ENCODE measurements around the gene FTO. TPM values are rescaled to one million over a fixed set of nuclear protein-coding genes. Genes with fewer than 3 reads are reported as not detected.

The FTO gene
- total and polyA plus RNA-seq, 7 experiments from 2014 or later, result 47.2 to 104 (median 58.3) TPM

GRCh38 chr16:53849994-53850393, 146.0 kb downstream of the FTO start:
- peaks cover 0 to 10% (median 0%) of the 10 kb centered on the region in 3 experiments for H3K36me3 ChIP-seq (ENCODE audit: control insufficient read depth in 2 of 3, insufficient read depth in 3 of 3, low read length in 3 of 3)
- H3K27ac ChIP-seq (ENCODE audit: low read depth, low read length), result no peak overlapping the region
- DNase-seq (no peak), ATAC-seq (no peak)
- H3K4me1 Mint-ChIP-seq, result peaks cover 4 to 26% (median 15%) of the 10 kb centered on the region in 7 donors
- H3K4me1 ChIP-seq (ENCODE audit: control insufficient read depth in 2 of 2, insufficient read depth in 2 of 2, low read length in 2 of 2), result peaks cover 0 to 6% of the 10 kb centered on the region in 2 donors
- peaks cover 9 to 58% (median 38%) of the 10 kb centered on the region in 5 donors for H3K36me3 Mint-ChIP-seq
- no peaks in the 10 kb centered on the region for H3K27me3 Mint-ChIP-seq
- POLR2A ChIA-PET, result interaction anchor here (0.7 kb wide), 1 partner anchor 304 kb away, joined by 3 read pairs; no protein-coding TSS in a partner anchor
- no peak overlapping the region for H3K27ac Mint-ChIP-seq
- CTCF ChIA-PET, result no interaction called here
- intact Hi-C loops (cut with micrococcal nuclease), result no loop called here
- H3K9me3 ChIP-seq (ENCODE audit: control insufficient read depth in 2 of 3, low read length in 3 of 3), result no peaks in the 10 kb centered on the region
- H3K9me3 Mint-ChIP-seq, result peaks cover 0 to 16% (median 0%) of the 10 kb centered on the region in 11 donors
- no peak overlapping the region for H3K4me3 Mint-ChIP-seq
- no peak overlapping the region for H3K4me3 ChIP-seq (ENCODE audit: low read length)
- H3K27me3 ChIP-seq (ENCODE audit: control insufficient read depth in 2 of 2, insufficient read depth in 2 of 2, low read length in 2 of 2), result no peaks in the 10 kb centered on the region

GRCh38 chr16:53852678-53853077, 148.7 kb downstream of the FTO start:
- peaks cover 9 to 52% (median 26%) of the 10 kb centered on the region in 5 donors for H3K36me3 Mint-ChIP-seq
- no peaks in the 10 kb centered on the region for H3K27me3 Mint-ChIP-seq
- no peak for DNase-seq

GRCh38 chr16:53855056-53855455, 151.1 kb downstream of the FTO start:
- CTCF ChIA-PET, result no interaction called here
- Mint-ChIP-seq H3K9me3 (peaks cover 0 to 16% (median 0%) of the 10 kb centered on the region in 11 donors), H3K4me3 (no peak overlapping the region), H3K36me3 (peaks cover 9 to 61% (median 37%) of the 10 kb centered on the region in 5 donors), H3K27ac (no peak overlapping the region), H3K4me1 (peaks cover 0 to 7% (median 0%) of the 10 kb centered on the region in 7 donors), H3K27me3 (no peaks in the 10 kb centered on the region)
- intact Hi-C loops (cut with micrococcal nuclease), result no loop called here
- H3K4me1 ChIP-seq (ENCODE audit: control insufficient read depth in 2 of 2, insufficient read depth in 2 of 2, low read length in 2 of 2), result no peaks in the 10 kb centered on the region
- DNase-seq (no peak), ATAC-seq (no peak)
- H3K27me3 ChIP-seq (ENCODE audit: control insufficient read depth in 2 of 2, insufficient read depth in 2 of 2, low read length in 2 of 2), result no peaks in the 10 kb centered on the region
- no peak overlapping the region for H3K27ac ChIP-seq (ENCODE audit: low read depth, low read length)
- no peak overlapping the region for H3K4me3 ChIP-seq (ENCODE audit: low read length)
- POLR2A ChIA-PET, result no interaction called here
- H3K36me3 ChIP-seq (ENCODE audit: control insufficient read depth in 2 of 3, insufficient read depth in 3 of 3, low read length in 3 of 3), result no peaks in the 10 kb centered on the region
- H3K9me3 ChIP-seq (ENCODE audit: control insufficient read depth in 2 of 3, low read length in 3 of 3), result no peaks in the 10 kb centered on the region

More at GRCh38 chr16:53852678-53853077, 148.7 kb downstream of the FTO start:
- intact Hi-C loops (cut with micrococcal nuclease), result no loop called here
- ChIA-PET POLR2A (no interaction called here), CTCF (no interaction called here)
- H3K27ac ChIP-seq (ENCODE audit: low read depth, low read length), result no peak overlapping the region
- no peaks in the 10 kb centered on the region for H3K9me3 ChIP-seq (ENCODE audit: control insufficient read depth in 2 of 3, low read length in 3 of 3)
- H3K36me3 ChIP-seq (ENCODE audit: control insufficient read depth in 2 of 3, insufficient read depth in 3 of 3, low read length in 3 of 3), result no peaks in the 10 kb centered on the region
- peaks cover 0 to 16% (median 0%) of the 10 kb centered on the region in 11 donors for H3K9me3 Mint-ChIP-seq
- H3K27ac Mint-ChIP-seq, result no peak overlapping the region
- no peaks in the 10 kb centered on the region for H3K27me3 ChIP-seq (ENCODE audit: control insufficient read depth in 2 of 2, insufficient read depth in 2 of 2, low read length in 2 of 2)
- H3K4me3 Mint-ChIP-seq, result no peak overlapping the region
- H3K4me1 ChIP-seq (ENCODE audit: control insufficient read depth in 2 of 2, insufficient read depth in 2 of 2, low read length in 2 of 2), result peaks cover 0 to 6% of the 10 kb centered on the region in 2 donors
- H3K4me3 ChIP-seq (ENCODE audit: low read length), result no peak overlapping the region
- peaks cover 3 to 21% (median 14%) of the 10 kb centered on the region in 7 donors for H3K4me1 Mint-ChIP-seq
- no peak for ATAC-seq

GRCh38 chr16:53855511-53855910, 151.6 kb downstream of the FTO start:
- no peaks in the 10 kb centered on the region for H3K9me3 ChIP-seq (ENCODE audit: control insufficient read depth in 2 of 3, low read length in 3 of 3)
- no peaks in the 10 kb centered on the region for H3K27me3 ChIP-seq (ENCODE audit: control insufficient read depth in 2 of 2, insufficient read depth in 2 of 2, low read length in 2 of 2)
- Mint-ChIP-seq H3K4me1 (peaks cover 0 to 7% (median 0%) of the 10 kb centered on the region in 7 donors), H3K9me3 (peaks cover 0 to 16% (median 2%) of the 10 kb centered on the region in 11 donors), H3K36me3 (peaks cover 9 to 62% (median 41%) of the 10 kb centered on the region in 5 donors), H3K4me3 (no peak overlapping the region), H3K27ac (no peak overlapping the region), H3K27me3 (no peaks in the 10 kb centered on the region)
- H3K27ac ChIP-seq (ENCODE audit: low read depth, low read length), result no peak overlapping the region
- H3K4me1 ChIP-seq (ENCODE audit: control insufficient read depth in 2 of 2, insufficient read depth in 2 of 2, low read length in 2 of 2), result no peaks in the 10 kb centered on the region
- no peak overlapping the region for H3K4me3 ChIP-seq (ENCODE audit: low read length)
- ATAC-seq (no peak), DNase-seq (no peak)
- intact Hi-C loops (cut with micrococcal nuclease), result no loop called here
- CTCF ChIA-PET, result no interaction called here
- POLR2A ChIA-PET, result no interaction called here
- H3K36me3 ChIP-seq (ENCODE audit: control insufficient read depth in 2 of 3, insufficient read depth in 3 of 3, low read length in 3 of 3), result no peaks in the 10 kb centered on the region

GRCh38 chr16:53859995-53860540, 156.1 kb downstream of the FTO start:
- ATAC-seq, result no peak
- peaks cover 0 to 6% (median 0%) of the 10 kb centered on the region in 3 experiments for H3K36me3 ChIP-seq (ENCODE audit: control insufficient read depth in 2 of 3, insufficient read depth in 3 of 3, low read length in 3 of 3)
- H3K9me3 ChIP-seq (ENCODE audit: control insufficient read depth in 2 of 3, low read length in 3 of 3), result no peaks in the 10 kb centered on the region
- no peaks in the 10 kb centered on the region for H3K4me1 ChIP-seq (ENCODE audit: control insufficient read depth in 2 of 2, insufficient read depth in 2 of 2, low read length in 2 of 2)
- no peak for DNase-seq
- Mint-ChIP-seq H3K9me3 (peaks cover 0 to 2% (median 0%) of the 10 kb centered on the region in 11 donors), H3K4me1 (peaks cover 0 to 5% (median 0%) of the 10 kb centered on the region in 7 donors), H3K4me3 (no peak overlapping the region), H3K36me3 (peaks cover 0 to 63% (median 25%) of the 10 kb centered on the region in 5 donors), H3K27ac (no peak overlapping the region), H3K27me3 (no peaks in the 10 kb centered on the region)
- H3K27me3 ChIP-seq (ENCODE audit: control insufficient read depth in 2 of 2, insufficient read depth in 2 of 2, low read length in 2 of 2), result no peaks in the 10 kb centered on the region
- no peak overlapping the region for H3K27ac ChIP-seq (ENCODE audit: low read depth, low read length)
- ChIA-PET CTCF (no interaction called here), POLR2A (no interaction called here)
- H3K4me3 ChIP-seq (ENCODE audit: low read length), result no peak overlapping the region
- intact Hi-C loops (cut with micrococcal nuclease), result no loop called here

GRCh38 chr16:53863861-53864260, 159.9 kb downstream of the FTO start:
- H3K9me3 ChIP-seq (ENCODE audit: control insufficient read depth in 2 of 3, low read length in 3 of 3), result no peaks in the 10 kb centered on the region
- DNase-seq (no peak), ATAC-seq (no peak)
- H3K4me1 ChIP-seq (ENCODE audit: control insufficient read depth in 2 of 2, insufficient read depth in 2 of 2, low read length in 2 of 2), result no peaks in the 10 kb centered on the region
- H3K27me3 Mint-ChIP-seq, result no peaks in the 10 kb centered on the region
- intact Hi-C loops (cut with micrococcal nuclease), result no loop called here
- peaks cover 0 to 12% (median 4%) of the 10 kb centered on the region in 7 donors for H3K4me1 Mint-ChIP-seq
- ChIA-PET POLR2A (no interaction called here), CTCF (no interaction called here)
- H3K4me3 ChIP-seq (ENCODE audit: low read length), result no peak overlapping the region
- H3K4me3 Mint-ChIP-seq, result no peak overlapping the region
- H3K36me3 Mint-ChIP-seq, result peaks cover 13 to 78% (median 52%) of the 10 kb centered on the region in 5 donors
- H3K36me3 ChIP-seq (ENCODE audit: control insufficient read depth in 2 of 3, insufficient read depth in 3 of 3, low read length in 3 of 3), result peaks cover 0 to 6% (median 0%) of the 10 kb centered on the region in 3 experiments
- peaks cover 0 to 20% (median 6%) of the 10 kb centered on the region in 11 donors for H3K9me3 Mint-ChIP-seq
- no peak overlapping the region for H3K27ac Mint-ChIP-seq
- no peak overlapping the region for H3K27ac ChIP-seq (ENCODE audit: low read depth, low read length)
- no peaks in the 10 kb centered on the region for H3K27me3 ChIP-seq (ENCODE audit: control insufficient read depth in 2 of 2, insufficient read depth in 2 of 2, low read length in 2 of 2)

Data from naive thymus-derived CD4-positive, alpha-beta T cell (primary cell).